K562 (cell line): ENCODE measurements around the gene MACROD2. TPM values are rescaled to one million over a fixed set of nuclear protein-coding genes. Genes with fewer than 3 reads are reported as not detected.

Experiments used
- ATAC-seq: fragments of 200-7000 bp; cut with Tn5 transposase; 3 replicates; pipeline ENCODE4 v1.9.1; 2020; ENCODE audit warnings: moderate library complexity
- BruUV-seq: library from RNA; stranded (reverse); fragments of 400-500 nt; replicated peaks from 2 replicates; lab custom pipeline; 2021; lab: Mats Ljungman, UMichigan
- CTCF ChIA-PET: fragments of 300-600 bp; formaldehyde crosslinking; extraction: SDS; loops from one replicate; lab custom pipeline; 2021; ENCODE audit warnings: low intra/inter-chr PET ratio; lab: Yijun Ruan, JAX
- POLR2A ChIA-PET: fragments of 300-600, 350-650 bp; sonication (Branson Sonifier 250); formaldehyde crosslinking; extraction: SDS; loops from one replicate; lab custom pipeline; 2021; ENCODE audit warnings: antibody characterized with exemption, inconsistent platforms; lab: Yijun Ruan, JAX
- DNase-seq, 4 experiments: peaks; one replicate each; pipeline versions ENCODE4 v3.0.0 to v3.0.0-alpha.2; 2011 to 2018; ENCODE audit warnings: low spot score in 3 of 4, mixed read lengths in 3 of 4; ENCODE audit errors: extremely low read depth in 1 of 4
- FAIRE-seq: peaks from 2 replicates; lab custom pipeline; 2011; peaks lifted over from hg19 to GRCh38; lab: Jason Lieb, UNC
- H2AFZ ChIP-seq: 2 replicates; pipeline ENCODE4 v1.6.0; 2011; ENCODE audit warnings: low read depth, low read length, control low read depth, inconsistent platforms
- H3K27ac ChIP-seq: fragments of 200-600 bp; 3 replicates; pipeline ENCODE4 v1.8.0; 2011; ENCODE audit warnings: low read depth, mild to moderate bottlenecking, control low read depth, inconsistent platforms, low read length, moderate library complexity, mixed read lengths; ENCODE audit errors: extremely low read depth
- H3K27me3 ChIP-seq, 2 experiments: fragments of 300-600 bp in 1 of 2; 2 replicates in 1 of 2; 3 replicates in 1 of 2; pipeline versions ENCODE4 v1.6.0 to v1.8.0; 2011; ENCODE audit warnings: inconsistent platforms in 2 of 2, low read length in 2 of 2, mild to moderate bottlenecking in 1 of 2, mixed read lengths in 1 of 2, moderate library complexity in 1 of 2; ENCODE audit not compliant: control insufficient read depth in 2 of 2, insufficient read depth in 2 of 2
- H3K36me3 ChIP-seq: fragments of 300-600 bp; 3 replicates; pipeline ENCODE4 v1.8.0; 2011; ENCODE audit warnings: mild to moderate bottlenecking, low read length, inconsistent platforms; ENCODE audit not compliant: control insufficient read depth, insufficient read depth
- H3K4me1 ChIP-seq, 2 experiments: fragments of 200-600 bp in 1 of 2; replicated peaks in 1 of 2; 2 replicates in 1 of 2; 3 replicates in 1 of 2; pipeline versions ENCODE4 v1.5.1 to v1.8.0; 2011; ENCODE audit warnings: inconsistent platforms in 2 of 2, low read length in 2 of 2, mild to moderate bottlenecking in 1 of 2, mixed read lengths in 1 of 2, moderate library complexity in 1 of 2; ENCODE audit not compliant: control insufficient read depth in 2 of 2, insufficient read depth in 2 of 2
- H3K4me2 ChIP-seq: 2 replicates; pipeline ENCODE4 v1.6.1; 2011; ENCODE audit warnings: low read length, control low read depth, inconsistent platforms, mixed read lengths; ENCODE audit not compliant: insufficient read depth
- H3K4me3 ChIP-seq: fragments of 200-600 bp; sonication (generic), shearing (Covaris generic); 2 replicates; pipeline ENCODE4 v1.5.1; 2016; ENCODE audit warnings: control low read depth, inconsistent platforms
- H3K79me2 ChIP-seq: fragments of 200-600 bp; 3 replicates; pipeline ENCODE4 v1.8.0; 2011; ENCODE audit warnings: low read length, inconsistent platforms; ENCODE audit not compliant: control insufficient read depth, insufficient read depth
- H3K9ac ChIP-seq, 2 experiments: 2 replicates each; pipeline versions ENCODE4 v1.6.0 to v1.6.1; 2011; ENCODE audit warnings: low read depth in 2 of 2, low read length in 2 of 2, control low read depth in 1 of 2, inconsistent platforms in 1 of 2, mild to moderate bottlenecking in 1 of 2, mixed read lengths in 1 of 2; ENCODE audit not compliant: insufficient read depth in 1 of 2
- H3K9me1 ChIP-seq: one replicate; pipeline ENCODE4 v1.6.0; 2011; ENCODE audit warnings: inconsistent platforms, mild to moderate bottlenecking, low read length, moderate library complexity; ENCODE audit not compliant: control insufficient read depth, insufficient read depth
- H3K9me3 ChIP-seq: replicated peaks from 2 replicates; pipeline ENCODE4 v1.5.1; 2011; ENCODE audit warnings: low read depth, low read length, inconsistent platforms; ENCODE audit not compliant: control insufficient read depth, insufficient read depth
- H4K20me1 ChIP-seq: replicated peaks from 2 replicates; pipeline ENCODE4 v1.6.1; 2011; ENCODE audit warnings: low read length, inconsistent platforms, mixed read lengths; ENCODE audit not compliant: control insufficient read depth, insufficient read depth
- CHD2 ChIP-seq: IDR thresholded peaks from 2 replicates; pipeline ENCODE4 v1.6.1; 2011; ENCODE audit warnings: low read depth, low read length
- GTF2E2 ChIP-seq: fragments of 200-800 bp; sonication (Bioruptor generic); IDR thresholded peaks from 2 replicates; pipeline ENCODE4 v1.6.1; 2016; ENCODE audit warnings: missing genetic modification characterization, missing compliant biosample characterization
- KDM5B ChIP-seq: fragments of 200-600 bp; sonication (generic); IDR thresholded peaks from 2 replicates; pipeline ENCODE4 v1.6.1; 2012; ENCODE audit warnings: low read depth, mild to moderate bottlenecking, moderate library complexity, low read length, control low read depth, inconsistent platforms; ENCODE audit not compliant: insufficient replicate concordance
- KLF6 ChIP-seq: fragments of 250-450 bp; sonication (Bioruptor Pico); IDR thresholded peaks from 2 replicates; pipeline ENCODE4 v1.4.0; 2020; ENCODE audit warnings: mild to moderate bottlenecking, moderate library complexity, borderline replicate concordance
- NFYB ChIP-seq: IDR thresholded peaks from 2 replicates; pipeline ENCODE4 v1.6.1; 2011; ENCODE audit warnings: mild to moderate bottlenecking, moderate library complexity; ENCODE audit not compliant: insufficient read length; ENCODE audit errors: extremely low read depth
- POLR3A ChIP-seq: IDR thresholded peaks from 2 replicates; pipeline ENCODE4 v1.6.1; 2011; ENCODE audit warnings: borderline replicate concordance, mild to moderate bottlenecking, moderate library complexity; ENCODE audit not compliant: insufficient read length, insufficient read depth; ENCODE audit errors: extremely low read depth
- PURB ChIP-seq: sonication (generic); formaldehyde crosslinking; IDR thresholded peaks from 2 replicates; pipeline ENCODE4 v1.9.0; 2021; ENCODE audit warnings: low read depth, mild to moderate bottlenecking, missing genetic modification reagents
- SRSF3 ChIP-seq: fragments of 200-400 bp; formaldehyde crosslinking; IDR thresholded peaks from 2 replicates; pipeline ENCODE4 v1.6.1; 2016; ENCODE audit warnings: mild to moderate bottlenecking, low read length, moderate library complexity; ENCODE audit not compliant: insufficient read depth
- TAF7 ChIP-seq: fragments of 450-650 bp; IDR thresholded peaks from 2 replicates; pipeline ENCODE4 v1.6.1; 2016; ENCODE audit warnings: missing genetic modification characterization, missing compliant biosample characterization
- TEAD1 ChIP-seq, 2 experiments: fragments of 450-650 bp in 1 of 2; sonication (generic) in 1 of 2; formaldehyde crosslinking; IDR thresholded peaks; 2 replicates each; pipeline versions ENCODE4 v1.4.0 to v1.8.0; 2020 to 2022; ENCODE audit warnings: mild to moderate bottlenecking in 2 of 2, missing genetic modification reagents in 1 of 2
- XRCC3 ChIP-seq: fragments of 450-650 bp; IDR thresholded peaks from 2 replicates; pipeline ENCODE4 v1.6.1; 2017; ENCODE audit warnings: mild to moderate bottlenecking, moderate library complexity
- ZBTB1 ChIP-seq: sonication (generic); formaldehyde crosslinking; IDR thresholded peaks from 2 replicates; pipeline ENCODE4 v1.8.1; 2023; ENCODE audit warnings: missing genetic modification reagents, low read depth, mild to moderate bottlenecking, borderline replicate concordance
- ZNF253 ChIP-seq: fragments of 250-450 bp; sonication (Bioruptor Pico); conservative IDR thresholded peaks from 2 replicates; pipeline ENCODE4 v1.6.1; 2021; ENCODE audit warnings: mild to moderate bottlenecking
- ZNF354B ChIP-seq: fragments of 250-450 bp; sonication (Bioruptor Pico); IDR thresholded peaks from 2 replicates; pipeline ENCODE4 v1.4.0; 2020
- WGBS: fragments of 100-300 bp; shearing (Covaris generic); methylation state at CpG from one replicate; pipeline ENCODE4 v1.1.6; 2016; ENCODE audit warnings: low coverage, mixed read lengths; ENCODE audit not compliant: insufficient coverage; ENCODE audit errors: missing lambda C conversion rate; 5-methylcytosine and 5-hydroxymethylcytosine counted together
- in situ Hi-C: fragments of 300-500 bp; cut with MboI; formaldehyde crosslinking; loops from 4 replicates; pipeline ENCODE4 v1.15.0; 2018; ENCODE audit warnings: inconsistent platforms, mixed read lengths
- intact Hi-C: fragments of 100-400 bp; cut with micrococcal nuclease; formaldehyde crosslinking; loops from 2 replicates; pipeline ENCODE4 v1.14.2; 2022
- polyA plus RNA-seq, 8 experiments: library from polyadenylated mRNA; depleted of rRNA in 4 of 8; stranded (reverse) in 5 of 8; unstranded in 3 of 8; fragments of >200 nt; fragmentation: Nextera tagmentation in 2 of 8; fragmentation: Illumina TruSeq in 1 of 8; extraction: Ambion mirVana in 2 of 8; extraction: Trizol in 1 of 8; gene quantifications; 2 replicates each; pipeline versions ENCODE4 v1.2.1 to v1.2.3, GENCODE V29; 2011 to 2014; ENCODE audit warnings: inconsistent platforms in 1 of 8, missing spikeins in 1 of 8
- total RNA-seq, 7 experiments: library from RNA; depleted of rRNA in 6 of 7; stranded (reverse); fragments of >200 nt in 6 of 7; fragmentation: Illumina TruSeq in 2 of 7; extraction: Trizol in 2 of 7; gene quantifications; 2 replicates each; pipeline versions ENCODE4 v1.2.1 to v1.2.3, GENCODE V29; 2011 to 2021; ENCODE audit warnings: low replicate concordance in 1 of 7
- TF ChIP-seq, protein P1 (sequence below): fragments of 150-350 bp; conservative IDR thresholded peaks from 2 replicates; pipeline ENCODE4 v1.6.1; 2014; ENCODE audit warnings: low read length

The MACROD2 gene
- total and polyA plus RNA-seq, 9 of the 15 experiments (the other 6 are each of a cell fraction or from before 2014, with no cell fraction given): not detected

GRCh38 chr20:15789079-15789478 is 1793.8 kb downstream of the MACROD2 start:
- intact Hi-C loops (no loop called here), in situ Hi-C loops (no loop called here)
- POLR2A ChIA-PET: no interaction called here
- DNase-seq (no peak), FAIRE-seq (no peak), ATAC-seq (no peak)
- H2AFZ ChIP-seq: no peak overlapping the region
- H3K9ac ChIP-seq: no peak overlapping the region
- no peak overlapping the region for H3K27ac ChIP-seq
- H3K4me2 ChIP-seq: no peak overlapping the region
- H3K4me1 ChIP-seq: no peaks in the 10 kb centered on the region
- H3K4me3 ChIP-seq: no peak overlapping the region
- TF ChIP-seq ZBTB1 (no peak), GTF2E2 (no peak), KLF6 (CRISPR knock-in tag) (no peak), CHD2 (no peak), NFYB (no peak), SRSF3 (no peak), TEAD1 (CRISPR knock-in tag; IDR thresholded peaks at IDR 0.05) (no peak), ZNF354B (CRISPR knock-in tag) (no peak), PURB (CRISPR knock-in tag) (no peak), TAF7 (no peak), POLR3A (no peak), KDM5B (no peak), ZNF253 (CRISPR knock-in tag) (no peak), XRCC3 (no peak)
- TF ChIP-seq, protein P1, sequence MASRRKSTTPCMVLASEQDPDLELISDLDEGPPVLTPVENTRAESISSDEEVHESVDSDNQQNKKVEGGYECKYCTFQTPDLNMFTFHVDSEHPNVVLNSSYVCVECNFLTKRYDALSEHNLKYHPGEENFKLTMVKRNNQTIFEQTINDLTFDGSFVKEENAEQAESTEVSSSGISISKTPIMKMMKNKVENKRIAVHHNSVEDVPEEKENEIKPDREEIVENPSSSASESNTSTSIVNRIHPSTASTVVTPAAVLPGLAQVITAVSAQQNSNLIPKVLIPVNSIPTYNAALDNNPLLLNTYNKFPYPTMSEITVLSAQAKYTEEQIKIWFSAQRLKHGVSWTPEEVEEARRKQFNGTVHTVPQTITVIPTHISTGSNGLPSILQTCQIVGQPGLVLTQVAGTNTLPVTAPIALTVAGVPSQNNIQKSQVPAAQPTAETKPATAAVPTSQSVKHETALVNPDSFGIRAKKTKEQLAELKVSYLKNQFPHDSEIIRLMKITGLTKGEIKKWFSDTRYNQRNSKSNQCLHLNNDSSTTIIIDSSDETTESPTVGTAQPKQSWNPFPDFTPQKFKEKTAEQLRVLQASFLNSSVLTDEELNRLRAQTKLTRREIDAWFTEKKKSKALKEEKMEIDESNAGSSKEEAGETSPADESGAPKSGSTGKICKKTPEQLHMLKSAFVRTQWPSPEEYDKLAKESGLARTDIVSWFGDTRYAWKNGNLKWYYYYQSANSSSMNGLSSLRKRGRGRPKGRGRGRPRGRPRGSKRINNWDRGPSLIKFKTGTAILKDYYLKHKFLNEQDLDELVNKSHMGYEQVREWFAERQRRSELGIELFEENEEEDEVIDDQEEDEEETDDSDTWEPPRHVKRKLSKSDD: no peak
- BruUV-seq: no TSS peak
- H3K9me3 ChIP-seq: no peaks in the 10 kb centered on the region
- CTCF ChIA-PET: no interaction called here
- no peaks in the 10 kb centered on the region for H3K36me3 ChIP-seq
- H3K27me3 ChIP-seq: no peaks in the 10 kb centered on the region
- 0% methylated on average over 4 of the region's 4 CpGs for WGBS
- no peaks in the 10 kb centered on the region for H4K20me1 ChIP-seq
- H3K9me1 ChIP-seq: no peaks in the 10 kb centered on the region
- no peaks in the 10 kb centered on the region for H3K79me2 ChIP-seq
